Natural killer cell (primary cell): ENCODE data around the gene ST6GAL1. TPM values are rescaled to one million over a fixed set of nuclear protein-coding genes. Genes with fewer than 3 reads are reported as not detected.

ENCODE experiments used
- ATAC-seq, 3 donors: fragments of 150-1000 bp in 2 of 3; fragments of 200-7000 bp in 1 of 3; cut with Tn5 transposase; 1 replicate in 1 of 3; 2 replicates in 2 of 3; pipeline ENCODE4 v1.10.0; 2021; ENCODE audit warnings: mild to moderate bottlenecking in 2 of 3, moderate library complexity in 2 of 3
- DNase-seq, 2 donors: peaks; one replicate each; pipeline versions ENCODE4 v3.0.0 to v3.0.0-alpha.2; 2013 to 2021; ENCODE audit warnings: mixed read lengths in 1 of 2
- H3K27ac ChIP-seq: one replicate; pipeline ENCODE4 v1.5.1; 2013; ENCODE audit warnings: mild to moderate bottlenecking, low read length
- H3K27me3 ChIP-seq: one replicate; pipeline ENCODE4 v1.6.1; 2013; ENCODE audit warnings: low read length; ENCODE audit not compliant: control insufficient read depth, insufficient read depth
- H3K36me3 ChIP-seq: one replicate; pipeline ENCODE4 v1.6.1; 2013; ENCODE audit warnings: low read length; ENCODE audit not compliant: control insufficient read depth, insufficient read depth
- H3K4me1 ChIP-seq: one replicate; pipeline ENCODE4 v1.6.1; 2013; ENCODE audit warnings: low read length; ENCODE audit not compliant: control insufficient read depth, insufficient read depth
- H3K4me3 ChIP-seq: one replicate; pipeline ENCODE4 v1.5.1; 2013; ENCODE audit warnings: low read length
- H3K9me3 ChIP-seq: one replicate; pipeline ENCODE4 v1.6.1; 2013; ENCODE audit warnings: low read length; ENCODE audit not compliant: control insufficient read depth, insufficient read depth
- H3K27ac Mint-ChIP-seq, 2 donors: one replicate each; pipeline ENCODE4 v1.8.0; 2022; ENCODE audit warnings: mild to moderate bottlenecking in 2 of 2, mixed read lengths in 2 of 2, moderate library complexity in 1 of 2
- H3K27me3 Mint-ChIP-seq, 2 donors: one replicate each; pipeline ENCODE4 v1.8.0; 2022; ENCODE audit warnings: low read depth in 2 of 2, mixed read lengths in 2 of 2
- H3K36me3 Mint-ChIP-seq: one replicate; pipeline ENCODE4 v1.8.0; 2022; ENCODE audit warnings: mixed read lengths
- H3K4me1 Mint-ChIP-seq, 2 donors: one replicate each; pipeline ENCODE4 v1.8.0; 2022; ENCODE audit warnings: mixed read lengths in 2 of 2
- H3K4me3 Mint-ChIP-seq: one replicate; pipeline ENCODE4 v1.8.0; 2022; ENCODE audit warnings: mild to moderate bottlenecking, moderate library complexity, mixed read lengths
- H3K9me3 Mint-ChIP-seq, 2 donors: one replicate each; pipeline ENCODE4 v1.8.0; 2022; ENCODE audit warnings: mixed read lengths in 2 of 2
- WGBS: methylation state at CpG from one replicate; pipeline ENCODE4 v1.1.7; 2013; ENCODE audit warnings: missing lambda C conversion rate; ENCODE audit not compliant: insufficient coverage; 5-methylcytosine and 5-hydroxymethylcytosine counted together
- intact Hi-C: fragments of 100-400 bp; cut with micrococcal nuclease; formaldehyde crosslinking; loops from one replicate; pipeline ENCODE4 v1.14.2; 2022
- total RNA-seq, 4 donors: library from RNA; stranded (reverse); fragments of 120-200 nt in 1 of 4; gene quantifications; one replicate each; pipeline versions ENCODE4 v1.2.3 to v1.2.4, GENCODE V29; 2013 to 2022
- TF ChIP-seq, protein P1 (sequence below): fragments of 200-600 bp; IDR thresholded peaks from one replicate; pipeline ENCODE4 v1.8.0; 2022; ENCODE audit warnings: antibody characterized with exemption

The ST6GAL1 gene
- total RNA-seq, 3 donors from 2014 or later (not counting 1 experiment from before 2014, with no cell fraction given), result 121 to 182 (median 146) TPM

DNA sequence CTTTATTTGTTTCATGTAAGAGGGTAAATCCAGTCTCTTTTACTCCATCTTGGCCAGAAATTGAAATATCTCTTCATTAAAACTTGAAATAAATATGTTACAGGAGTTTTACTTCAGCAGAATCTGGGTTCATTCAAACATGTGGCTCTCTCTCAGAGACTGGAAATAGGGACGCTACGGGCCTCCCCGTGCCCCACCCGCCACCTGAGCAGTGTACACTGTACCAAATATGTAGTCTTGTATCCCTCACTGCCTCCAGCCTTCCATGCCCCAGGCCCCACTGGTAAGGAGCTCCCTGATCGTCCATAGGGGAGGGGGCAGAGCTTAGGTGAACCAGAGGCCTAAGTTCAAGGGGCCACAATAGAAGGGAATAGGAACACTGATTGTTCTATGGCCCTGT is 172.9 kb downstream of the ST6GAL1 start:
- WGBS, result 100% methylated on average over 5 of the region's 5 CpGs
- intact Hi-C loops, result no loop called here
- DNase-seq (no peak), ATAC-seq (no peak)
- TF ChIP-seq, protein P1, sequence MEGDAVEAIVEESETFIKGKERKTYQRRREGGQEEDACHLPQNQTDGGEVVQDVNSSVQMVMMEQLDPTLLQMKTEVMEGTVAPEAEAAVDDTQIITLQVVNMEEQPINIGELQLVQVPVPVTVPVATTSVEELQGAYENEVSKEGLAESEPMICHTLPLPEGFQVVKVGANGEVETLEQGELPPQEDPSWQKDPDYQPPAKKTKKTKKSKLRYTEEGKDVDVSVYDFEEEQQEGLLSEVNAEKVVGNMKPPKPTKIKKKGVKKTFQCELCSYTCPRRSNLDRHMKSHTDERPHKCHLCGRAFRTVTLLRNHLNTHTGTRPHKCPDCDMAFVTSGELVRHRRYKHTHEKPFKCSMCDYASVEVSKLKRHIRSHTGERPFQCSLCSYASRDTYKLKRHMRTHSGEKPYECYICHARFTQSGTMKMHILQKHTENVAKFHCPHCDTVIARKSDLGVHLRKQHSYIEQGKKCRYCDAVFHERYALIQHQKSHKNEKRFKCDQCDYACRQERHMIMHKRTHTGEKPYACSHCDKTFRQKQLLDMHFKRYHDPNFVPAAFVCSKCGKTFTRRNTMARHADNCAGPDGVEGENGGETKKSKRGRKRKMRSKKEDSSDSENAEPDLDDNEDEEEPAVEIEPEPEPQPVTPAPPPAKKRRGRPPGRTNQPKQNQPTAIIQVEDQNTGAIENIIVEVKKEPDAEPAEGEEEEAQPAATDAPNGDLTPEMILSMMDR, result no peak
- Mint-ChIP-seq H3K27ac (no peak overlapping the region), H3K4me3 (no peak overlapping the region), H3K36me3 (no peaks in the 10 kb centered on the region), H3K4me1 (peaks cover 37 to 42% of the 10 kb centered on the region in 2 donors), H3K27me3 (peaks cover 13 to 47% of the 10 kb centered on the region in 2 donors), H3K9me3 (no peaks in the 10 kb centered on the region)
- Histone ChIP-seq H3K9me3 (no peaks in the 10 kb centered on the region), H3K4me3 (no peak overlapping the region), H3K4me1 (peaks cover 24% of the 10 kb centered on the region), H3K27me3 (no peaks in the 10 kb centered on the region), H3K27ac (no peak overlapping the region), H3K36me3 (no peaks in the 10 kb centered on the region)

DNA sequence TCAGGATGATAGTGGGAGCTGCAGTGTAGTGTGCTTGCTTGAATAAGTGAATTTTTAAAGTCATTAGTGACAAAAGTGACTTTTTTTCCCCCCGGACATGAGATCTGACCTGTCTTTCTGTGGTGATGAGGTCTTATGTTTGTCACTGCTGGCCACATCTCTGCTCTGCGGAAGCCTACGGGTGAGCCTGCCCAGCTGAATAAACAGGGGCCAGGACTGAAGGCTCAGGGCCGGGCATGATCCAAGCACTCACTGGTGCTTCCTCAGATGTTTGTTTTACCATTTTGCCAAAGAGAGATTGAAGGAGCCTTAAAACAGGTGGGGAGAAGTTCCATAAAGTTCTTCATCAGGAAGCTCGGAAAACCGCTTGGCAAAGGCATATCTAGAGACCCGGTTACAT is 174.0 kb downstream of the ST6GAL1 start:
- Mint-ChIP-seq H3K4me3 (peak overlapping the region; percentile 22), H3K36me3 (no peaks in the 10 kb centered on the region), H3K9me3 (no peaks in the 10 kb centered on the region), H3K27me3 (peaks cover 13 to 43% of the 10 kb centered on the region in 2 donors), H3K4me1 (peaks cover 37 to 38% of the 10 kb centered on the region in 2 donors), H3K27ac (peak overlapping the region in 1 of 2 donors; percentile 68)
- TF ChIP-seq, protein P1, result no peak
- intact Hi-C loops, result no loop called here
- Histone ChIP-seq H3K9me3 (no peaks in the 10 kb centered on the region), H3K36me3 (no peaks in the 10 kb centered on the region), H3K4me3 (no peak overlapping the region), H3K4me1 (peaks cover 24% of the 10 kb centered on the region), H3K27me3 (no peaks in the 10 kb centered on the region), H3K27ac (no peak overlapping the region)
- DNase-seq (no peak), ATAC-seq (no peak)
- 97% methylated on average over 7 of the region's 7 CpGs for whole genome bisulfite sequencing

DNA sequence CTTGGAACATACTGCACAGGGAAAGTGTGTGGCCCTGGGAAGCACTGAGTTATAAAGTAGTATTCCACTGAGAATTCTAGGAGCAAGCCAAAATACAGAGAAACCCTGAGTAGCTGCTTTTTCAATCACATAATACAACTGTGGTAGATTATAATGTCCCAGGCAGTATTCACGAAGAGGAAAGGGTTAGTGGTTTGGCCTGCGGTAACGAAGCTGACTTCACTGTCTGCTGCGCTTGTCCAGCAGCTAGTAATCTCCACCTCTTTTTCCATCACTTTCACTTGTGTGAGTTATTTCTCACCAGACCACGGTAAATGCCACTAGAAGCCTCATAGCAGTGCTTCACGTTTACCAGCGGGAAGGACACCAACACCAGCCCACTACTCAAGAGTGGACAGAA is 174.6 kb downstream of the ST6GAL1 start:
- H3K27me3 ChIP-seq, result no peaks in the 10 kb centered on the region
- peak overlapping the region; percentile 22 for H3K4me3 Mint-ChIP-seq

More for the DNA sequence above, 174.6 kb downstream of the ST6GAL1 start:
- H3K4me3 ChIP-seq, result no peak overlapping the region
- H3K27me3 Mint-ChIP-seq, result peaks cover 13 to 37% of the 10 kb centered on the region in 2 donors
- H3K36me3 ChIP-seq, result no peaks in the 10 kb centered on the region
- ATAC-seq (peak; percentile 37 to 86 (median 71)), DNase-seq (peak in 1 of 2 donors; percentile 33)
- H3K27ac Mint-ChIP-seq, result peak overlapping the region; percentile 50 to 68
- intact Hi-C loops, result no loop called here
- H3K27ac ChIP-seq, result no peak overlapping the region
- H3K9me3 ChIP-seq, result no peaks in the 10 kb centered on the region
- peaks cover 24% of the 10 kb centered on the region for H3K4me1 ChIP-seq
- TF ChIP-seq, protein P1, result no peak
- H3K4me1 Mint-ChIP-seq, result peaks cover 37 to 38% of the 10 kb centered on the region in 2 donors
- no peaks in the 10 kb centered on the region for H3K36me3 Mint-ChIP-seq
- 50% methylated on average over 7 of the region's 7 CpGs for WGBS
- H3K9me3 Mint-ChIP-seq, result no peaks in the 10 kb centered on the region
